Activated naive CD8-positive, alpha-beta T cell (primary cell): ENCODE results near the gene CHIT1.

ENCODE experiments used
- H3K27ac Mint-ChIP-seq: one replicate; pipeline ENCODE4 v1.8.0; 2021; ENCODE audit warnings: mixed read lengths
- H3K27me3 Mint-ChIP-seq: one replicate; pipeline ENCODE4 v1.8.0; 2021; ENCODE audit warnings: mixed read lengths
- H3K36me3 Mint-ChIP-seq: one replicate; pipeline ENCODE4 v1.8.0; 2021; ENCODE audit warnings: mixed read lengths
- H3K4me1 Mint-ChIP-seq: one replicate; pipeline ENCODE4 v1.8.0; 2021; ENCODE audit warnings: low read depth, mixed read lengths
- H3K4me3 Mint-ChIP-seq: one replicate; pipeline ENCODE4 v1.8.0; 2021; ENCODE audit warnings: mild to moderate bottlenecking, mixed read lengths
- H3K9me3 Mint-ChIP-seq: one replicate; pipeline ENCODE4 v1.8.0; 2021; ENCODE audit warnings: low read depth, mixed read lengths

CHIT1 gene

GRCh38 chr1:203229471-203230135 lies at the start of gene CHIT1:
Gene CHIT1, minus strand, starts transcription at chr1:203229673. Its CDS starts 37 bp downstream, at chr1:203229636.
- Mint-ChIP-seq H3K4me3 (no peak within 1 kb of the TSS), H3K27ac (no peak within 1 kb of the TSS), H3K4me1 (no peaks in the 10 kb centered on the region), H3K9me3 (peaks cover 6% of the 10 kb centered on the region), H3K36me3 (peaks cover 5% of the 10 kb centered on the region), H3K27me3 (peaks cover 11% of the 10 kb centered on the region)

- Mint-ChIP-seq H3K4me1 (peaks cover 50% of the 10 kb centered on the region), H3K36me3 (no peaks in the 10 kb centered on the region), H3K4me3 (peak overlapping the region; percentile 15), H3K27ac (peak overlapping the region; percentile 79), H3K9me3 (no peaks in the 10 kb centered on the region), H3K27me3 (no peaks in the 10 kb centered on the region)
These were observed 49.5 kb upstream of the CHIT1 start for GRCh38 chr1:203278885-203279406.

GRCh38 chr1:203278082-203278884 lies 48.8 kb upstream of the CHIT1 start:
- peak overlapping the region; percentile 66 for H3K4me3 Mint-ChIP-seq
- peaks cover 57% of the 10 kb centered on the region for H3K4me1 Mint-ChIP-seq
- no peaks in the 10 kb centered on the region for H3K9me3 Mint-ChIP-seq
- H3K36me3 Mint-ChIP-seq: no peaks in the 10 kb centered on the region
- H3K27ac Mint-ChIP-seq: peak overlapping the region; percentile 79
- H3K27me3 Mint-ChIP-seq: no peaks in the 10 kb centered on the region

- H3K9me3 Mint-ChIP-seq: no peaks in the 10 kb centered on the region
- H3K36me3 Mint-ChIP-seq: no peaks in the 10 kb centered on the region
- peaks cover 57% of the 10 kb centered on the region for H3K4me1 Mint-ChIP-seq
- H3K27me3 Mint-ChIP-seq: no peaks in the 10 kb centered on the region
- H3K27ac Mint-ChIP-seq: peak overlapping the region; percentile 79
- H3K4me3 Mint-ChIP-seq: peak overlapping the region; percentile 66
These were observed 47.6 kb upstream of the CHIT1 start for GRCh38 chr1:203276916-203277545.

- Mint-ChIP-seq H3K27me3 (no peaks in the 10 kb centered on the region), H3K4me3 (no peak overlapping the region), H3K27ac (peak overlapping the region; percentile 46), H3K4me1 (peaks cover 62% of the 10 kb centered on the region), H3K9me3 (no peaks in the 10 kb centered on the region), H3K36me3 (no peaks in the 10 kb centered on the region)
These were observed 46.9 kb upstream of the CHIT1 start for GRCh38 chr1:203276408-203276807.

GRCh38 chr1:203275656-203276272 lies 46.3 kb upstream of the CHIT1 start:
- no peaks in the 10 kb centered on the region for H3K27me3 Mint-ChIP-seq
- no peak overlapping the region for H3K27ac Mint-ChIP-seq
- H3K4me1 Mint-ChIP-seq: peaks cover 69% of the 10 kb centered on the region
- no peak overlapping the region for H3K4me3 Mint-ChIP-seq
- no peaks in the 10 kb centered on the region for H3K9me3 Mint-ChIP-seq
- H3K36me3 Mint-ChIP-seq: no peaks in the 10 kb centered on the region

GRCh38 chr1:203274603-203275381 lies 45.3 kb upstream of the CHIT1 start:
- Mint-ChIP-seq H3K9me3 (no peaks in the 10 kb centered on the region), H3K4me1 (peaks cover 68% of the 10 kb centered on the region), H3K4me3 (peak overlapping the region; percentile 35), H3K36me3 (no peaks in the 10 kb centered on the region), H3K27me3 (no peaks in the 10 kb centered on the region), H3K27ac (peak overlapping the region; percentile 68)

- Mint-ChIP-seq H3K27me3 (no peaks in the 10 kb centered on the region), H3K36me3 (no peaks in the 10 kb centered on the region), H3K4me1 (peaks cover 65% of the 10 kb centered on the region), H3K27ac (peak overlapping the region; percentile 79), H3K4me3 (peak overlapping the region; percentile 75), H3K9me3 (no peaks in the 10 kb centered on the region)
These were observed 44.6 kb upstream of the CHIT1 start for GRCh38 chr1:203273869-203274602.

- no peaks in the 10 kb centered on the region for H3K36me3 Mint-ChIP-seq
- peaks cover 58% of the 10 kb centered on the region for H3K4me1 Mint-ChIP-seq
- no peaks in the 10 kb centered on the region for H3K9me3 Mint-ChIP-seq
- H3K4me3 Mint-ChIP-seq: peak overlapping the region; percentile 75
- H3K27ac Mint-ChIP-seq: peak overlapping the region; percentile 79
- no peaks in the 10 kb centered on the region for H3K27me3 Mint-ChIP-seq
These were observed 43.9 kb upstream of the CHIT1 start for GRCh38 chr1:203273206-203273868.

GRCh38 chr1:203272633-203273205 lies 43.2 kb upstream of the CHIT1 start:
- Mint-ChIP-seq H3K9me3 (no peaks in the 10 kb centered on the region), H3K36me3 (no peaks in the 10 kb centered on the region), H3K27me3 (no peaks in the 10 kb centered on the region), H3K4me1 (peaks cover 56% of the 10 kb centered on the region), H3K27ac (no peak overlapping the region), H3K4me3 (peak overlapping the region; percentile 75)

GRCh38 chr1:203271962-203272632 lies 42.6 kb upstream of the CHIT1 start:
- Mint-ChIP-seq H3K27me3 (no peaks in the 10 kb centered on the region), H3K27ac (no peak overlapping the region), H3K9me3 (no peaks in the 10 kb centered on the region), H3K36me3 (no peaks in the 10 kb centered on the region), H3K4me3 (no peak overlapping the region), H3K4me1 (peaks cover 56% of the 10 kb centered on the region)

- Mint-ChIP-seq H3K27ac (peak overlapping the region; percentile 50), H3K4me1 (peaks cover 47% of the 10 kb centered on the region), H3K27me3 (no peaks in the 10 kb centered on the region), H3K4me3 (no peak overlapping the region), H3K36me3 (no peaks in the 10 kb centered on the region), H3K9me3 (no peaks in the 10 kb centered on the region)
These were observed 41.7 kb upstream of the CHIT1 start for GRCh38 chr1:203271018-203271743.
